Measurements from ENCODE around the gene CD83. TPM values are rescaled to one million over a fixed set of nuclear protein-coding genes. Genes with fewer than 3 reads are reported as not detected.

Gene CD83
- total and polyA plus RNA-seq, 9 of the 15 experiments (the other 6 are each of a cell fraction or from before 2014, with no cell fraction given), result 2.5 to 4.1 (median 3.4) TPM

- Histone ChIP-seq H3K4me3 (no peak overlapping the region), H3K4me2 (ENCODE audit: insufficient read depth, low read length) (no peak overlapping the region), H2AFZ (ENCODE audit: low read depth, low read length) (no peak overlapping the region), H3K36me3 (ENCODE audit: control insufficient read depth, insufficient read depth, low read length) (no peaks in the 10 kb centered on the region), H3K9ac (ENCODE audit: insufficient read depth in 1 of 2, low read depth in 2 of 2, low read length in 2 of 2) (no peak overlapping the region), H3K4me1 (replicated peaks in 1 of 2; ENCODE audit: control insufficient read depth in 2 of 2, insufficient read depth in 2 of 2, low read length in 2 of 2) (no peaks in the 10 kb centered on the region; a peak in 1 of 5 replicates), H3K27me3 (ENCODE audit: control insufficient read depth in 2 of 2, insufficient read depth in 2 of 2, low read length in 2 of 2) (peaks cover 0 to 8% of the 10 kb centered on the region in 2 experiments; a peak in 2 of 5 replicates), H3K9me1 (ENCODE audit: control insufficient read depth, insufficient read depth, low read length) (no peaks in the 10 kb centered on the region), H4K20me1 (replicated peaks; ENCODE audit: control insufficient read depth, insufficient read depth, low read length) (no peaks in the 10 kb centered on the region), H3K27ac (ENCODE audit: extremely low read depth, low read depth, low read length) (no peak overlapping the region), H3K79me2 (ENCODE audit: control insufficient read depth, insufficient read depth, low read length) (no peaks in the 10 kb centered on the region), H3K9me3 (replicated peaks; ENCODE audit: control insufficient read depth, insufficient read depth, low read depth, low read length) (no peaks in the 10 kb centered on the region)
- in situ Hi-C loops (cut with MboI) (no loop called here), intact Hi-C loops (cut with micrococcal nuclease) (no loop called here)
- FAIRE-seq (no peak), DNase-seq (ENCODE audit: extremely low read depth in 1 of 4, low spot score in 3 of 4) (no peak), ATAC-seq (no peak)
- 6% methylated on average over 2 of the region's 2 CpGs for WGBS (ENCODE audit: insufficient coverage, low coverage, missing lambda C conversion rate)
- CTCF ChIA-PET (ENCODE audit: low intra/inter-chr PET ratio), result no interaction called here
- BruUV-seq (replicated peaks), result no TSS peak
- POLR2A ChIA-PET, result no interaction called here
- no peak for TF ChIP-seq DACH1 (IDR thresholded peaks at IDR 0.05; ENCODE audit: partially characterized antibody)
- no peak for TF ChIP-seq DMBX1 (CRISPR knock-in tag; IDR thresholded peaks at IDR 0.05; ENCODE audit: borderline replicate concordance)
- no peak for TF ChIP-seq RAD21 (CRISPR knock-in tag; conservative IDR thresholded peaks at IDR 0.05 in 1 of 2, IDR thresholded peaks at IDR 0.05 in 1 of 2)
- no peak for TF ChIP-seq PCBP1 (IDR thresholded peaks at IDR 0.05; ENCODE audit: low read depth, low read length, poor library complexity, severe bottlenecking)
- TF ChIP-seq MED1 (CRISPR knock-in tag; IDR thresholded peaks at IDR 0.05; ENCODE audit: borderline replicate concordance), result no peak
- no peak for TF ChIP-seq TAF1 (IDR thresholded peaks at IDR 0.05; ENCODE audit: control insufficient read depth, extremely low read depth, insufficient read depth, low read length, severe bottlenecking)
- TF ChIP-seq ZNF217 (CRISPR knock-in tag; IDR thresholded peaks at IDR 0.05), result no peak
- no peak for TF ChIP-seq SMAD1 (IDR thresholded peaks at IDR 0.05; ENCODE audit: low read depth, low read length, partially characterized antibody)
- TF ChIP-seq, protein P1, sequence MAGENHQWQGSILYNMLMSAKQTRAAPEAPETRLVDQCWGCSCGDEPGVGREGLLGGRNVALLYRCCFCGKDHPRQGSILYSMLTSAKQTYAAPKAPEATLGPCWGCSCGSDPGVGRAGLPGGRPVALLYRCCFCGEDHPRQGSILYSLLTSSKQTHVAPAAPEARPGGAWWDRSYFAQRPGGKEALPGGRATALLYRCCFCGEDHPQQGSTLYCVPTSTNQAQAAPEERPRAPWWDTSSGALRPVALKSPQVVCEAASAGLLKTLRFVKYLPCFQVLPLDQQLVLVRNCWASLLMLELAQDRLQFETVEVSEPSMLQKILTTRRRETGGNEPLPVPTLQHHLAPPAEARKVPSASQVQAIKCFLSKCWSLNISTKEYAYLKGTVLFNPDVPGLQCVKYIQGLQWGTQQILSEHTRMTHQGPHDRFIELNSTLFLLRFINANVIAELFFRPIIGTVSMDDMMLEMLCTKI (IDR thresholded peaks at IDR 0.05; ENCODE audit: partially characterized antibody), result no peak
- TF ChIP-seq NCOA2 (IDR thresholded peaks at IDR 0.05; ENCODE audit: partially characterized antibody in 2 of 2), result no peak
- TF ChIP-seq SREBF2 (CRISPR knock-in tag; IDR thresholded peaks at IDR 0.05), result no peak
- no peak for TF ChIP-seq PRPF4 (IDR thresholded peaks at IDR 0.05; ENCODE audit: insufficient read depth, low read depth, low read length, poor library complexity, severe bottlenecking)
- TF ChIP-seq, protein P2, sequence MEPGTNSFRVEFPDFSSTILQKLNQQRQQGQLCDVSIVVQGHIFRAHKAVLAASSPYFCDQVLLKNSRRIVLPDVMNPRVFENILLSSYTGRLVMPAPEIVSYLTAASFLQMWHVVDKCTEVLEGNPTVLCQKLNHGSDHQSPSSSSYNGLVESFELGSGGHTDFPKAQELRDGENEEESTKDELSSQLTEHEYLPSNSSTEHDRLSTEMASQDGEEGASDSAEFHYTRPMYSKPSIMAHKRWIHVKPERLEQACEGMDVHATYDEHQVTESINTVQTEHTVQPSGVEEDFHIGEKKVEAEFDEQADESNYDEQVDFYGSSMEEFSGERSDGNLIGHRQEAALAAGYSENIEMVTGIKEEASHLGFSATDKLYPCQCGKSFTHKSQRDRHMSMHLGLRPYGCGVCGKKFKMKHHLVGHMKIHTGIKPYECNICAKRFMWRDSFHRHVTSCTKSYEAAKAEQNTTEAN (CRISPR knock-in tag; IDR thresholded peaks at IDR 0.05), result no peak
- TF ChIP-seq ZBTB2 (IDR thresholded peaks at IDR 0.05), result no peak
- TF ChIP-seq, protein P3, sequence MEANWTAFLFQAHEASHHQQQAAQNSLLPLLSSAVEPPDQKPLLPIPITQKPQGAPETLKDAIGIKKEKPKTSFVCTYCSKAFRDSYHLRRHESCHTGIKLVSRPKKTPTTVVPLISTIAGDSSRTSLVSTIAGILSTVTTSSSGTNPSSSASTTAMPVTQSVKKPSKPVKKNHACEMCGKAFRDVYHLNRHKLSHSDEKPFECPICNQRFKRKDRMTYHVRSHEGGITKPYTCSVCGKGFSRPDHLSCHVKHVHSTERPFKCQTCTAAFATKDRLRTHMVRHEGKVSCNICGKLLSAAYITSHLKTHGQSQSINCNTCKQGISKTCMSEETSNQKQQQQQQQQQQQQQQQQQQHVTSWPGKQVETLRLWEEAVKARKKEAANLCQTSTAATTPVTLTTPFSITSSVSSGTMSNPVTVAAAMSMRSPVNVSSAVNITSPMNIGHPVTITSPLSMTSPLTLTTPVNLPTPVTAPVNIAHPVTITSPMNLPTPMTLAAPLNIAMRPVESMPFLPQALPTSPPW (CRISPR knock-in tag; IDR thresholded peaks at IDR 0.05), result no peak
- no peak for TF ChIP-seq POLR2A (conservative IDR thresholded peaks at IDR 0.05)
- TF ChIP-seq ZNF444 (CRISPR knock-in tag; IDR thresholded peaks at IDR 0.05), result no peak
Observed at GRCh38 chr6:14162826-14163225, 45.3 kb downstream of the CD83 start.

Measured in K562 (cell line).